ENCODE results near the gene CAMK2G. TPM values are rescaled to one million over a fixed set of nuclear protein-coding genes. Genes with fewer than 3 reads are reported as not detected.

CAMK2G gene
- total and polyA plus RNA-seq, 4 donors, result 6.8 to 18.3 (median 9.9) TPM

GRCh38 chr10:73902351-73902750 is 28.0 kb upstream of the CAMK2G start:
- Histone ChIP-seq H3K9me3 (ENCODE audit: control insufficient read depth in 4 of 4, low read length in 3 of 4) (no peaks in the 10 kb centered on the region), H3K4me1 (ENCODE audit: control insufficient read depth in 4 of 4, insufficient read depth in 4 of 4, low read length in 3 of 4) (peaks cover 2 to 23% (median 11%) of the 10 kb centered on the region in 4 donors), H3K27ac (ENCODE audit: low read depth in 1 of 2, low read length in 2 of 2) (no peak overlapping the region), H3K27me3 (ENCODE audit: control insufficient read depth in 4 of 4, insufficient read depth in 4 of 4, low read length in 3 of 4) (no peaks in the 10 kb centered on the region), H3K36me3 (ENCODE audit: control insufficient read depth in 4 of 4, insufficient read depth in 3 of 4, low read depth in 1 of 4, low read length in 3 of 4) (no peaks in the 10 kb centered on the region), H3K9ac (ENCODE audit: low read depth in 1 of 2, low read length in 2 of 2) (no peak overlapping the region), H3K4me3 (ENCODE audit: low read depth in 1 of 3, low read length in 3 of 3) (no peak overlapping the region)
- 80% methylated on average over 2 of the region's 2 CpGs for WGBS
- no peak for DNase-seq (ENCODE audit: low spot score)
- TF ChIP-seq HNF4A (conservative IDR thresholded peaks at IDR 0.05) (peak; percentile 68 to 70), SP1 (IDR thresholded peaks at IDR 0.05) (no peak)

GRCh38 chr10:73901261-73901660 is 26.9 kb upstream of the CAMK2G start:
- H3K4me3 ChIP-seq (ENCODE audit: low read depth in 1 of 3, low read length in 3 of 3), result no peak overlapping the region
- no peak for DNase-seq (ENCODE audit: low spot score)
- H3K9ac ChIP-seq (ENCODE audit: low read depth in 1 of 2, low read length in 2 of 2), result peak overlapping the region in 1 of 2 donors; percentile 24
- TF ChIP-seq HNF4A (conservative IDR thresholded peaks at IDR 0.05) (peak in 1 of 2 donors; percentile 6), JUND (IDR thresholded peaks at IDR 0.05) (no peak)
- 30% methylated on average over 6 of the region's 6 CpGs for WGBS
- H3K36me3 ChIP-seq (ENCODE audit: control insufficient read depth in 4 of 4, insufficient read depth in 3 of 4, low read depth in 1 of 4, low read length in 3 of 4), result no peaks in the 10 kb centered on the region
- H3K9me3 ChIP-seq (ENCODE audit: control insufficient read depth in 4 of 4, low read length in 3 of 4), result no peaks in the 10 kb centered on the region
- H3K27ac ChIP-seq (ENCODE audit: low read depth in 1 of 2, low read length in 2 of 2), result no peak overlapping the region
- H3K4me1 ChIP-seq (ENCODE audit: control insufficient read depth in 4 of 4, insufficient read depth in 4 of 4, low read length in 3 of 4), result peaks cover 2 to 17% (median 11%) of the 10 kb centered on the region in 4 donors
- H3K27me3 ChIP-seq (ENCODE audit: control insufficient read depth in 4 of 4, insufficient read depth in 4 of 4, low read length in 3 of 4), result no peaks in the 10 kb centered on the region

GRCh38 chr10:73900064-73900463 is 25.7 kb upstream of the CAMK2G start:
- Histone ChIP-seq H3K27me3 (ENCODE audit: control insufficient read depth in 4 of 4, insufficient read depth in 4 of 4, low read length in 3 of 4) (no peaks in the 10 kb centered on the region), H3K36me3 (ENCODE audit: control insufficient read depth in 4 of 4, insufficient read depth in 3 of 4, low read depth in 1 of 4, low read length in 3 of 4) (no peaks in the 10 kb centered on the region), H3K4me3 (ENCODE audit: low read depth in 1 of 3, low read length in 3 of 3) (no peak overlapping the region), H3K9me3 (ENCODE audit: control insufficient read depth in 4 of 4, low read length in 3 of 4) (no peaks in the 10 kb centered on the region), H3K4me1 (ENCODE audit: control insufficient read depth in 4 of 4, insufficient read depth in 4 of 4, low read length in 3 of 4) (peaks cover 2 to 15% (median 11%) of the 10 kb centered on the region in 4 donors), H3K9ac (ENCODE audit: low read depth in 1 of 2, low read length in 2 of 2) (no peak overlapping the region), H3K27ac (ENCODE audit: low read depth in 1 of 2, low read length in 2 of 2) (no peak overlapping the region)
- WGBS, result 87% methylated on average over 5 of the region's 5 CpGs
- no peak for TF ChIP-seq SP1 (IDR thresholded peaks at IDR 0.05)
- no peak for DNase-seq (ENCODE audit: low spot score)

GRCh38 chr10:73899423-73899822 is 25.1 kb upstream of the CAMK2G start:
- WGBS, result 83% methylated on average over 4 of the region's 4 CpGs

More at GRCh38 chr10:73899423-73899822, 25.1 kb upstream of the CAMK2G start:
- TF ChIP-seq CTCF (IDR thresholded peaks at IDR 0.05; ENCODE audit: low read depth, low read length, missing input control) (no peak), ZBTB33 (IDR thresholded peaks at IDR 0.05) (no peak), FOXA1 (IDR thresholded peaks at IDR 0.05) (no peak), TAF1 (conservative IDR thresholded peaks at IDR 0.05) (no peak), YY1 (IDR thresholded peaks at IDR 0.05) (no peak), HNF4G (IDR thresholded peaks at IDR 0.05) (no peak), NR2F2 (IDR thresholded peaks at IDR 0.05) (no peak)
- H3K27ac ChIP-seq (ENCODE audit: low read depth in 1 of 2, low read length in 2 of 2), result no peak overlapping the region
- H3K9ac ChIP-seq (ENCODE audit: low read depth in 1 of 2, low read length in 2 of 2), result no peak overlapping the region
- no peaks in the 10 kb centered on the region for H3K36me3 ChIP-seq (ENCODE audit: control insufficient read depth in 4 of 4, insufficient read depth in 3 of 4, low read depth in 1 of 4, low read length in 3 of 4)
- DNase-seq (ENCODE audit: low spot score), result no peak
- H3K9me3 ChIP-seq (ENCODE audit: control insufficient read depth in 4 of 4, low read length in 3 of 4), result no peaks in the 10 kb centered on the region
- no peaks in the 10 kb centered on the region for H3K27me3 ChIP-seq (ENCODE audit: control insufficient read depth in 4 of 4, insufficient read depth in 4 of 4, low read length in 3 of 4)
- H3K4me3 ChIP-seq (ENCODE audit: low read depth in 1 of 3, low read length in 3 of 3), result no peak overlapping the region
- H3K4me1 ChIP-seq (ENCODE audit: control insufficient read depth in 4 of 4, insufficient read depth in 4 of 4, low read length in 3 of 4), result peaks cover 2 to 15% (median 11%) of the 10 kb centered on the region in 4 donors
